ENCODE measurements around the gene GNRH2.
"Not testable (repeated sequence)": the region's sequence is repeated elsewhere in the genome, so short reads cannot be mapped to it uniquely, and the experiment has no call there.

GNRH2 gene

DNA sequence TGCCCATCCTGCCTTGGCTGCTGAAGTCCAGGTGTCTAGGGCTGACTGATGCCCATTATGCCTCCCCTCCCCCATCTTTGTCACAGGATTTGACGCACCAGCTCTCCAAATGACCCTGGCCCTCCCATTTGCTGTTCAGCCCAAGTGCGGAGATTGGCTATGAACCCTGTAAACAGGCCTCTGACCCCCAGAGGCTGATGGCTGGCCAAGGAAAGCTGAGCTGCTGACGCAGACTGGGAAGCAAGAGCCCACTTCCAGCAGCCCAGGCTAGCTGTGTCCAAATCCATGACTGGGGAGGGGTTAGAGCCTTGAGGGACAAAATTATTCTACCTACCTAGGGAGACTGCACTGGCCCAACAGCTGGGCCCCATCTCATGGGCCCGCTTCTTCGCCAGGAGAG is 797 bp upstream of the GNRH2 start:
- DNase-seq (ENCODE audit: low spot score), result no peak

- DNase-seq (ENCODE audit: low spot score), result no peak
Observed at GRCh38 chr20:3044336-3044965, 1.0 kb downstream of the GNRH2 start.

- DNase-seq (ENCODE audit: low spot score), result peak; percentile 70
Observed at GRCh38 chr20:3045042-3045815, 1.8 kb downstream of the GNRH2 start.

- DNase-seq (ENCODE audit: low spot score), result peak; percentile 88
Observed at GRCh38 chr20:3045816-3046676, 2.6 kb downstream of the GNRH2 start, which contains the start of gene MRPS26. TSS of gene MRPS26 (plus strand) at chr20:3046052. CDS start at chr20:3046069, 17 bp downstream.

DNA sequence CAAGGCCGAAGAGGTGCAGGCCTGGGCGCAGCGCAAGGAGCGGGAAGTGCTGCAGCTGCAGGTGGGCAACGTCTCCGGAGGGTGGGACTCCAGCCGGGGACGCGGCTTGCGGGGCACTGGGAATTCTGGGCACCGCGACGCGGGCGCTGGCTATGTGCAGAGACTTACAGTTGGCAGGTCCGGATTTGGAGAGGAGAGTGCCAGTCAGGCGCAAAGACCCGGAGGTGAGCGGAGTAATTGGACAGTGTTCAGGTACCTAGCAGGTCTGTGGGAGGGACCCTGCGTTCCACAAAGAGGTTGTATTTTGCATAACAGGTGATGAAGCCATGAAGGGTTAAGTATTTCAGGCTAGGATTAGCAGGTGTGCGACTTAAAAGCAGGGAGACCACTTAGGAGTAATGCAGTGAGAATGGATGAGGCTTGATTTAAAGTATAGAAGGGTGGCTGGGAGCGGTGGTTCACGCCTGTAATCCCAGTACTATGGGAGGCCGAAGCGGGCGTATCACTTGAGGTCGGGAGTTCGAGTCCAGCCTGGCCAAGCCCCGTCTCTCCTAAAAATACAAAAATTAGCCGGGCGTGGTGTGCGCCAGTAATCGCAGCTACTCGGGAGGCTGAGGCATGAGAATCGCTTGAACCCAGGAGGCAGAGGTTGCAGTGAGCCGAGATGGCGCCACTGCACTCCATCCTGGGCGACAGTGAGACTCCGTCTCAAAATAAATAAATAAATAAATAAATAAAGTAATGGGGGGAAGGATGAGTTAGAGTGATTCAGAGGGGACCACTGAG is 3.4 kb downstream of the GNRH2 start:
- DNase-seq (ENCODE audit: low spot score), result peak; percentile 56

GRCh38 chr20:3047486-3048419 is 4.3 kb downstream of the GNRH2 start:
- no peak for DNase-seq (ENCODE audit: low spot score)

- peak; percentile 15 for DNase-seq (ENCODE audit: low spot score)
Observed at GRCh38 chr20:3051385-3052019, 8.1 kb downstream of the GNRH2 start.

DNA sequence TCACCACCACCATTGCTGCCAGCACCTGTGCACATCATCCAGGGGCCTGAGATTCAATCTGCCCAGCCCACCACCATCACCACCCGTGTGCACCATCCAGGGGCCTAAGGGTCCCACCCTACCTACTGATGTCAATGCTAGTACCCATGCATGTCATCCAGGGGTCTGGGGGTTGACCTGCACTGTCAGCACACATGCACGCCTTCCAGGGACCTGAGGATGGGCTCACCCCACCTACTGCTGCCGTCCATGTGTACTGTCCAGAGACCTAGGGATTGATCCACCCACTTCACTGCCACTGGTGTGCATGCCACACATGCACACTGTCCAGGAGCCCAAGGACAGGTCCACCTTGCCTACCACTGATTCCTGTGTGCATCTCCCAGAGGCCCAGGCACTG is 16.1 kb downstream of the GNRH2 start:
- DNase-seq (ENCODE audit: low spot score), result no peak

- not testable (repeated sequence) for DNase-seq (ENCODE audit: low spot score)
Observed at GRCh38 chr20:3064119-3064518, 20.7 kb downstream of the GNRH2 start.

DNA sequence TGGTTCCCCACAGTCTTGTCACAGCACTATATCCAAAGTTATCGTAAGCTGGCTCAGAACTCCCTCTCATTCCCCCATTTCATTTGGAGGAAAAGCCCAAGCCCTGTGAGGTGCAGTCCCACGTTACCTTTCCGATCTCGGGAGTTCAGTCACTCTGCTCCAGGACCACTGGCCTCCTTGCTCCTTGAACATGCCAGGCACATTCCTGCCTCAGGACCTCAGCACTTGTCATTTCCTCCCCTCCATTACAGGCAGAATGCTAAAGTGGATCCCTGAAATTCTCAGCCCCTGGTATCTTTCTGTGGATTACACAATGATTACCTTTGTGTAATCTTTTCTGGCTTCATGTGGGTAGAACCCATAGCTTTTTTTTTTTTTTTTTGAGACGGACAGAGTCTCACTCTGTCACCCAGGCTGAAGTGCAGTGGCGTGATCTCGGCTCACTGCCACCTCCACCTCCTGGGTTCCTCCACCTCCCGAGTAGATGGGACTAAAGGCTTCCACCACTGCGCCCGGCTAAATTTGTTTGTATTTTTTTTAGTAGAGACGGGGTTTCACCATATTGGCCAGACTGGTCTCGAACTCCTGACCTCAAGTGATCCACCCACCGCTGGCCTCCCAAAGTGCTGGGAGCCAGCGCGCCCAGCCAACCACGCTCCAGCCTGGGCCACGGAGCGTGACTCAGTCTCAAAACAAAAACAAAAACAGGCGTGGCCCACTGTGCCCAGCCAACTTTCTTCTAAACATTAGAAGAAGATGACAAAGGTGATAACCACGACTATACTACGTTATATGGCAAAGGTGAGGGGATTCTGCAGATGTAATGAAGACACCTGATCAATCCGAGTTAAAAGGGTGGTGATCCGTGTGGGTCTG is 24.0 kb downstream of the GNRH2 start:
- no peak for DNase-seq (ENCODE audit: low spot score)

- no peak for DNase-seq (ENCODE audit: low spot score)
Observed at GRCh38 chr20:3068075-3068474, 24.7 kb downstream of the GNRH2 start.

DNA sequence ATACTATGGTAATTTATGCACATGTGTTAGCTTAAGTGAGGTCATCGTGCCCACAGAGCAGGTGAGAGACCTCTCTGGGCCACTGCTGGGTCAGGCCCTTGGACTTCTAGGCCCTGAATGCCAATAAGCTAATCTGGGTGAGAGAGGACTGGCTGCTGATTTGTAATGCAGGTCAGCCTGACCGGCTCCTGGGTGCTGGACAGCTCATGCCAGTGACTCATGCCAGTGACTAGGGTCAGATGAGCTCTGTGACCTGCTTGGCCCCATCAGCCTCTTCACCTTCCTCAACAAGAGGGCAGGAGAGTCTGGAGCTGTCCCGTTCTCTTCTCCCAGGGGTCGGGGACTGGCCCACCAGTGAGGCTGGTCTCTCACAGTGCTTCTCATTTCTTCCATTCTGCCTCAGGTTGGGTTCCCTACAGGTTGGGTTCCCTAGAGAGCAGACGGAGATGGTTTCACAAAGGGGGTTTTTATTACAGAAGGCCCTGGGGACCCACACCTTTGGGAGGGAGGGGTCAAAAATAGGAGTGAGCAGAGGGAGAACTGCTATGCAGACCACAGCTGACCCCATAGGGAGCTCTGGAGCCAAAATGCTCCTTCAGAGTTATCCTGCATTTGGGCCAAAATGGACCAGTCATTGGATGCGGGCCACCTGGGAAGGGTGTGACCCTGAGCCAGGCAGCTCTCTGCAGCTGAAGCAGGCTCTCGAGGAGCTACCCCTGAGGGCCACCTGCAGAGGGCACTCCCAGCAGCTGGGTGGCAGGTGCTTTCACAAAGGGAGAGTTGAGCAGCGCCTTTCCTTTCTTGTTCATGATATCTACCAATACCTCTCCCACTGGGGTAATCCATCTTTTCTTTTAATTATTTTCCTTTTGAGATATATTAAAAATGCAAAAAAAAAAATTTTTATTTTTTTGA is 25.8 kb downstream of the GNRH2 start:
- DNase-seq (ENCODE audit: low spot score), result peak; percentile 48

DNA sequence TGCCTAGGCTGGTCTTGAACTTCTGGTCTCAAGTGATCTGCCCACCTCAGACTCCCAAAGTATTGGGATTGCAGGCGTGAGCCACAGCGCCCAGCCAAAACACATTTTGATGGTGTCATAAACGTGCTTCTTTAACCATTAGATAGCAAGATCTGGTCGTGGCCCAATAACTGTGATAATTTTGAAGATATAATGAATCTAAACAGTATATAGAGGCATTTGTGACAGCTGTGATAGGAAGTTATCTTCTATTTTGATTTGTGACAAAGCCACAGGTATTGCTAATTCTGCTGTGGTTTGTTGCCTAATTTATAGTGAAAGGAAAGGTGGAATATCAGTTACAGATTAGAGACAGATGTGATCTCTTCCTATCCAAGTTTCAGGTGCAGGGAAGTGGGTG is 27.3 kb downstream of the GNRH2 start:
- DNase-seq (ENCODE audit: low spot score), result no peak

GRCh38 chr20:3071266-3071609 is 27.8 kb downstream of the GNRH2 start:
- DNase-seq (ENCODE audit: low spot score), result no peak

GRCh38 chr20:3071610-3072529 is 28.4 kb downstream of the GNRH2 start, which contains the start of gene OXT:
TSS of gene OXT (plus strand) at chr20:3071620. CDS start at chr20:3071656, 36 bp downstream.
- no peak for DNase-seq (ENCODE audit: low spot score)

DNA sequence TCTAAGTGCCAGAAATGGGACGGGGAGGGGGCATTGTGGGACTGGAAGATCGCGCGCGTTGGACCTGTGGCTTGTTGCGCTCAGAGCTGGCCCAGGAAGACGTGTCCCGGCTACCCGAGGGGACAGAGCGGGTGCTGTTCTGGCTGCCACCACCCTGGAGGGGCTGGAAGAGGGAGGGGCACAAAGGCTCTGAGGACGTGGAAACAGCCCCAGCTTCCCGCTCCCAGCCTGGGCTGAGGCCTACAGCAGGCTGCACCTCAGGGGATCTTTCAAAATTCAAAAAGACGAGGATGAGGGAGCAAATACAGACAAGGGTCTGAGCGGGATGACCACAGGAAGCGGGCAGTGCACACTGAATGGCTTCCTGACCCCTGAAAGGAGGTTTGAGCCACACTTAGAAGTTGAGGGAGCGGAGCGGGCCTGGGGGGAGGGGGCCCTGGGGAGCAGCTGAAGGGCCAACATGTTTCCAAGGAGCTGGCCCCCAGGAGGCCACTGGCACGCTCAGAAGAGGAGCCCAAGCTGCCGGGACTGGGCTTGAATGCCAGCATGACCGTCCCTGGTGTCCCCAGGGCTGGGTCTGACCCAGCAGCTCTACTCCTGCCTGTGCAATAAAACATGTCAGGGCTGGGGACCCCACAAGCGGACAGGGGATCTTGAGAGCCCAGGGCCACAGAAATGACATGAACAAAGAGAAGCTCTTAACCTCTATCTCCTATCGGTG is 29.3 kb downstream of the GNRH2 start:
- DNase-seq (ENCODE audit: low spot score), result no peak

All from SW480 (cell line).